Measurements from ENCODE around the gene MAP1S.

DNA sequence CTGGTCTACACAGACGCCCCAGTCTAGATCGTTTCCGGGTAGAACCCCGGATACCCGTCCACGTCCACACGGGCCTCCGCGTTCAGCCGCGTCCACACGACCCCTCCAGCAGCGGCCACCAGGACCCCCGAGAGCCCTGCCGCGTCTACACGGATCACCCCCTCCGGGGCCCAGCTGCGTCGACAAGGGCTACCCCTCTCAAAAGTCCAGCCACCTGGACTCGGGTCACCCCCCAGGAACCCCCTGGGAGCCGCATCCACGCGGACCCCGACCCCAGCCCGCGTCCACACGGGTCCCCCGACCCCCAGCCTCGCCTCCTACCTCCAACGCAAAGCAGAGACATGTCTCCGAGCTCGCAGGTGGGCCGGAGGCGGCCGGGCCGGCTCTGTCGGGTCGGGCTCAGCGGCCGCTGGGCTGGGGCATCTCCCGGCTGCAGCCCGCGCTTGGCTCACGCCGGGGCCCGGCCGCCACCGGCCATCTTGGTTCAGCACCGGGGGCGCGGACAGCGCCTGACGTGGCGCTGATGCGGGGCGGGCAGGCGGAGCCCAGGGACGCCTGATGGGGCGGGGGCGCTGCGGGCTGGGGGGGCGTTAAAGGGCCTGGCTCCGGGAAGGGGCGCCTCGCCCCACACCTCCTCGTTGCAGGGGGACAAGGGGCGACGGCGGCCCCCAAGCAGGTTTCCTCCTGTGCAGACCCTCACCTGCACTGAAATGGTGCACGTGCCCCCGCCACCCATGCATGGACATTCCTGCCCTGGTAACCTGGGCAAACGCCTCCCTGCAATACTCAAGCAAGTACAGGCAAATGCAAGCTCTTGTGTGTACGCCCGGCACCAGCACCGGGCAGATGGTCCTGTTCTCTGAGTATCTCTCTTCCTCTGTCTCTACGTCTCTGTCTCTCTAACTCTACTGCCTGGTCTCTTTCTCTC lies 31.2 kb upstream of the MAP1S start, which contains the start of gene UNC13A:
- TF ChIP-seq, protein P1, sequence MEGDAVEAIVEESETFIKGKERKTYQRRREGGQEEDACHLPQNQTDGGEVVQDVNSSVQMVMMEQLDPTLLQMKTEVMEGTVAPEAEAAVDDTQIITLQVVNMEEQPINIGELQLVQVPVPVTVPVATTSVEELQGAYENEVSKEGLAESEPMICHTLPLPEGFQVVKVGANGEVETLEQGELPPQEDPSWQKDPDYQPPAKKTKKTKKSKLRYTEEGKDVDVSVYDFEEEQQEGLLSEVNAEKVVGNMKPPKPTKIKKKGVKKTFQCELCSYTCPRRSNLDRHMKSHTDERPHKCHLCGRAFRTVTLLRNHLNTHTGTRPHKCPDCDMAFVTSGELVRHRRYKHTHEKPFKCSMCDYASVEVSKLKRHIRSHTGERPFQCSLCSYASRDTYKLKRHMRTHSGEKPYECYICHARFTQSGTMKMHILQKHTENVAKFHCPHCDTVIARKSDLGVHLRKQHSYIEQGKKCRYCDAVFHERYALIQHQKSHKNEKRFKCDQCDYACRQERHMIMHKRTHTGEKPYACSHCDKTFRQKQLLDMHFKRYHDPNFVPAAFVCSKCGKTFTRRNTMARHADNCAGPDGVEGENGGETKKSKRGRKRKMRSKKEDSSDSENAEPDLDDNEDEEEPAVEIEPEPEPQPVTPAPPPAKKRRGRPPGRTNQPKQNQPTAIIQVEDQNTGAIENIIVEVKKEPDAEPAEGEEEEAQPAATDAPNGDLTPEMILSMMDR (IDR thresholded peaks at IDR 0.05) = no peak
- no peak for TF ChIP-seq POLR2A (IDR thresholded peaks at IDR 0.05)
- no peak for TF ChIP-seq POLR2AphosphoS5 (IDR thresholded peaks at IDR 0.05)
